ENCODE results near the gene EAF2. TPM values are rescaled to one million over a fixed set of nuclear protein-coding genes. Genes with fewer than 3 reads are reported as not detected.

The EAF2 gene
- total and polyA plus RNA-seq, 2 donors (not counting 3 experiments of a cell fraction or from before 2014, with no cell fraction given) = 0.63 to 1.5 TPM

- no peak overlapping the region for H3K27ac ChIP-seq (ENCODE audit: insufficient read depth, low read depth, low read length)
- no peak overlapping the region for H3K4me2 ChIP-seq (ENCODE audit: insufficient read depth, low read length)
- H3K9me1 ChIP-seq (replicated peaks; ENCODE audit: control insufficient read depth, extremely low read depth, insufficient read depth, low read length) = no peaks in the 10 kb centered on the region
- dilution Hi-C loops (cut with MboI; ENCODE audit: extremely low pct_ligation_motif_present, low sequenced_read_pairs) (no loop called here), intact Hi-C loops (cut with micrococcal nuclease) (no loop called here)
- BruUV-seq (replicated peaks) = no TSS peak
- H3K36me3 ChIP-seq (ENCODE audit: control insufficient read depth in 2 of 2, extremely low read depth in 1 of 2, insufficient read depth in 2 of 2, low read length in 2 of 2) = no peaks in the 10 kb centered on the region
- H3K9me3 ChIP-seq (replicated peaks; ENCODE audit: control insufficient read depth, insufficient read depth, low read length) = no peaks in the 10 kb centered on the region
- H3K9ac ChIP-seq (replicated peaks; ENCODE audit: extremely low read depth, insufficient read depth, low read length) = no peak overlapping the region
- no peaks in the 10 kb centered on the region for H3K4me1 ChIP-seq (ENCODE audit: control insufficient read depth, extremely low read depth, insufficient read depth, low read length)
- H4K20me1 ChIP-seq (replicated peaks; ENCODE audit: control insufficient read depth, extremely low read depth, insufficient read depth, low read length) = no peaks in the 10 kb centered on the region
- no peaks in the 10 kb centered on the region for H3K27me3 ChIP-seq (ENCODE audit: control insufficient read depth in 2 of 2, insufficient read depth in 2 of 2, low read length in 2 of 2)
- no peak for TF ChIP-seq CTCF (IDR thresholded peaks at IDR 0.05; ENCODE audit: extremely low read depth in 1 of 2, insufficient read depth in 1 of 2, low read depth in 1 of 2, low read length in 2 of 2)
- no peak for TF ChIP-seq GATA2 (IDR thresholded peaks at IDR 0.05; ENCODE audit: insufficient read depth, insufficient read length, low read depth, low read length)
- TF ChIP-seq EZH2 (IDR thresholded peaks at IDR 0.05; ENCODE audit: borderline replicate concordance, low read depth, low read length, severe bottlenecking) = no peak
- TF ChIP-seq FOS (IDR thresholded peaks at IDR 0.05; ENCODE audit: borderline replicate concordance, insufficient read depth, low read length) = no peak
- TF ChIP-seq POLR2AphosphoS5 (IDR thresholded peaks at IDR 0.05; ENCODE audit: insufficient read depth, low read depth, low read length) = no peak
- TF ChIP-seq MAX (IDR thresholded peaks at IDR 0.05; ENCODE audit: insufficient read depth, insufficient read length) = no peak
- TF ChIP-seq POLR2A (IDR thresholded peaks at IDR 0.05; ENCODE audit: low read depth, low read length) = no peak
- TF ChIP-seq JUN (IDR thresholded peaks at IDR 0.05; ENCODE audit: borderline replicate concordance, insufficient read depth, insufficient read length, low read depth) = no peak
- TF ChIP-seq MYC (IDR thresholded peaks at IDR 0.05; ENCODE audit: low read depth, low read length) = no peak
- H2AFZ ChIP-seq (ENCODE audit: low read depth, low read length) = no peak overlapping the region
- ChIA-PET POLR2A (no interaction called here), CTCF (no interaction called here)
- H3K79me2 ChIP-seq (ENCODE audit: control insufficient read depth, insufficient read depth, low read length) = no peaks in the 10 kb centered on the region
- FAIRE-seq = no peak
- H3K4me3 ChIP-seq (replicated peaks in 1 of 3; ENCODE audit: insufficient read depth in 1 of 3, low read depth in 1 of 3, low read length in 3 of 3) = no peak overlapping the region
- DNase-seq (ENCODE audit: low read depth, low spot score) = no peak
Observed at GRCh38 chr3:121918779-121919483, 83.9 kb downstream of the EAF2 start.
